Hepatocyte (in vitro differentiated cells): ENCODE data around the gene CTNNA1.

Source experiments
- EZH2phosphoT487 ChIP-seq: fragments of 200-600 bp; sonication (generic); IDR thresholded peaks from one replicate; pipeline ENCODE4 v1.6.1; 2018; ENCODE audit warnings: antibody characterized with exemption, mild to moderate bottlenecking, low read depth, moderate library complexity; ENCODE audit not compliant: unreplicated experiment, severe bottlenecking
- TF ChIP-seq, protein P1 (sequence below): fragments of 200-600 bp; sonication (generic); IDR thresholded peaks from 2 replicates; pipeline ENCODE4 v1.5.1; 2016; ENCODE audit warnings: antibody characterized with exemption, mild to moderate bottlenecking; ENCODE audit not compliant: poor library complexity

DNA sequence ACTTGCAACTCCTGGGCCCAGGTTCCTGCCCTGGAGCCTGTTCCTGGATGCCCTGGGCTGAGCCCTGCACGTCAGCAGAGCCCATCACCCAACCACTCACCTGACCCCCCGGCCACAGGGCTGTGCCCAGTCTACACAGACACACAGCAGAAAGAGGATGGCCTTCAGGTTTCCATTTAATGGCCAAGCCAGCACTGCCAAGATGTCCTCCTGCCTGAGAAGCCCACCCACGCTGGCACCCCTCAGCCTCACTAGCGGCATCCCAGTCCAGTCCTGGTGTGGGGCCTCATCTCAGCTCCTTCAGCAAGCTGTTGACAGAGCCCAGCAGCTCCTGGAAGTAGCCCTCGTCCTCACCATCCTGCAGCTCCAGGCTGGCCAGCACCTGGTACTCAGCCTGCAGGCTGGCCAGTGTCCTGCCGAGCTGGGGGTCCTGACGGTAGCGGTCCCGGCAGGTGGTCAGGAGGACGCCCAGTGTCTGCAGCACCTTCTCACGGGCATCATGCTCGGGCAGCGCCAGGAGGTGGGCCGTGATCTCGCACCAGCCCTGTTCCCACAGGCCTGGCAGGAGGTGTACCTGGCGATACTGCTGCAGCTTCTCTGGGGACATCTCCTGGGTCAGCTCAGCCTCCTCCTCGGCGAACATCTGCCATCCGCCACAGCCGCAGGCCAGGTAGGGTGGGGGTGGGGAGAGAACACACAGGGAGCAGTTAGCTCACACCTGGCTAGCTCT lies 193.8 kb downstream of the CTNNA1 start:
- TF ChIP-seq, protein P1, sequence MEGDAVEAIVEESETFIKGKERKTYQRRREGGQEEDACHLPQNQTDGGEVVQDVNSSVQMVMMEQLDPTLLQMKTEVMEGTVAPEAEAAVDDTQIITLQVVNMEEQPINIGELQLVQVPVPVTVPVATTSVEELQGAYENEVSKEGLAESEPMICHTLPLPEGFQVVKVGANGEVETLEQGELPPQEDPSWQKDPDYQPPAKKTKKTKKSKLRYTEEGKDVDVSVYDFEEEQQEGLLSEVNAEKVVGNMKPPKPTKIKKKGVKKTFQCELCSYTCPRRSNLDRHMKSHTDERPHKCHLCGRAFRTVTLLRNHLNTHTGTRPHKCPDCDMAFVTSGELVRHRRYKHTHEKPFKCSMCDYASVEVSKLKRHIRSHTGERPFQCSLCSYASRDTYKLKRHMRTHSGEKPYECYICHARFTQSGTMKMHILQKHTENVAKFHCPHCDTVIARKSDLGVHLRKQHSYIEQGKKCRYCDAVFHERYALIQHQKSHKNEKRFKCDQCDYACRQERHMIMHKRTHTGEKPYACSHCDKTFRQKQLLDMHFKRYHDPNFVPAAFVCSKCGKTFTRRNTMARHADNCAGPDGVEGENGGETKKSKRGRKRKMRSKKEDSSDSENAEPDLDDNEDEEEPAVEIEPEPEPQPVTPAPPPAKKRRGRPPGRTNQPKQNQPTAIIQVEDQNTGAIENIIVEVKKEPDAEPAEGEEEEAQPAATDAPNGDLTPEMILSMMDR, result no peak
- TF ChIP-seq EZH2phosphoT487, result no peak
